Upper lobe of left lung (tissue), 6 donors: ENCODE measurements around the gene RARB. TPM values are rescaled to one million over a fixed set of nuclear protein-coding genes. Genes with fewer than 3 reads are reported as not detected.

Source experiments
- ATAC-seq, 2 donors: fragments of 200-7000 bp; cut with Tn5 transposase; one replicate each; pipeline ENCODE4 v1.9.1; 2022; ENCODE audit warnings: mild to moderate bottlenecking in 2 of 2, moderate library complexity in 2 of 2; ENCODE audit not compliant: low FRiP score in 2 of 2
- DNase-seq, 2 donors: peaks; one replicate each; pipeline ENCODE4 v3.0.0-alpha.2; 2019 to 2020
- H3K27ac ChIP-seq, 4 donors: fragments of 200-600 bp; sonication (generic); one replicate each; pipeline ENCODE4 v1.5.1; 2016 to 2019
- H3K27me3 ChIP-seq, 4 donors: fragments of 200-600 bp; sonication (generic); one replicate each; pipeline ENCODE4 v1.5.1; 2017 to 2019
- H3K36me3 ChIP-seq, 4 donors: fragments of 200-600 bp; sonication (generic); one replicate each; pipeline ENCODE4 v1.5.1; 2016 to 2019
- H3K4me1 ChIP-seq, 4 donors: fragments of 200-600 bp; sonication (generic); one replicate each; pipeline ENCODE4 v1.5.1; 2018 to 2019
- H3K4me3 ChIP-seq, 4 donors: fragments of 200-600 bp; sonication (generic); one replicate each; pipeline ENCODE4 v1.5.1; 2017 to 2019; ENCODE audit warnings: mild to moderate bottlenecking in 2 of 4, moderate library complexity in 1 of 4
- H3K9me3 ChIP-seq, 4 donors: fragments of 200-600 bp; sonication (generic); one replicate each; pipeline ENCODE4 v1.5.1; 2018 to 2019
- CTCF ChIP-seq, 6 experiments: fragments of 450-650 bp in 4 of 6; fragments of 200-600 bp in 2 of 6; sonication (generic) in 2 of 6; IDR thresholded peaks; one replicate each; pipeline ENCODE4 v1.5.1; 2016 to 2019; ENCODE audit warnings: antibody characterized with exemption in 6 of 6
- EP300 ChIP-seq, 4 donors: sonication (generic); formaldehyde crosslinking; IDR thresholded peaks; one replicate each; pipeline ENCODE4 v1.5.1; 2017; ENCODE audit warnings: antibody characterized with exemption in 4 of 4, control low read depth in 2 of 4
- POLR2A ChIP-seq, 4 donors: fragments of 450-650 bp; IDR thresholded peaks; one replicate each; pipeline ENCODE4 v1.5.1; 2016 to 2017; ENCODE audit warnings: antibody characterized with exemption in 4 of 4, mild to moderate bottlenecking in 2 of 4
- POLR2AphosphoS5 ChIP-seq, 2 donors: sonication (generic); formaldehyde crosslinking; IDR thresholded peaks; one replicate each; pipeline ENCODE4 v1.5.1; 2017; ENCODE audit warnings: antibody characterized with exemption in 2 of 2
- WGBS, 2 donors: methylation state at CpG; one replicate each; pipeline ENCODE4 v1.1.5; 2017 to 2018; 5-methylcytosine and 5-hydroxymethylcytosine counted together
- total RNA-seq, 6 donors: library from RNA; depleted of rRNA in 4 of 6; stranded (reverse); fragments of >200 nt in 4 of 6; gene quantifications; one replicate each; pipeline versions ENCODE4 v1.1.0 to v1.2.1, GENCODE V29; 2016 to 2021
- donor health status: DM: no; HTN: no; CAD: no; lungs with moderate emphysema.
- donor health status: DM: no; HTN: yes; CAD: no; lungs with severe emphysema.

Gene RARB
- total RNA-seq, 6 donors from 2014 or later: 3.9 to 15.4 (median 6.4) TPM

GRCh38 chr3:25527336-25527735 is 99.3 kb downstream of the RARB start:
- H3K9me3 ChIP-seq: no peaks in the 10 kb centered on the region
- H3K27ac ChIP-seq: no peak overlapping the region
- no peaks in the 10 kb centered on the region for H3K4me1 ChIP-seq
- no peaks in the 10 kb centered on the region for H3K36me3 ChIP-seq
- no peak overlapping the region for H3K4me3 ChIP-seq
- ATAC-seq (no peak), DNase-seq (no peak)
- no peaks in the 10 kb centered on the region for H3K27me3 ChIP-seq
- 75 to 83% methylated on average over 3 of the region's 3 CpGs for WGBS, 2 donors
- TF ChIP-seq CTCF (IDR thresholded peaks at IDR 0.05) (no peak), POLR2AphosphoS5 (IDR thresholded peaks at IDR 0.05) (no peak), POLR2A (IDR thresholded peaks at IDR 0.05) (no peak), EP300 (IDR thresholded peaks at IDR 0.05) (no peak)

- DNase-seq: no peak
Measured at GRCh38 chr3:25527801-25528200, 99.7 kb downstream of the RARB start.

DNA sequence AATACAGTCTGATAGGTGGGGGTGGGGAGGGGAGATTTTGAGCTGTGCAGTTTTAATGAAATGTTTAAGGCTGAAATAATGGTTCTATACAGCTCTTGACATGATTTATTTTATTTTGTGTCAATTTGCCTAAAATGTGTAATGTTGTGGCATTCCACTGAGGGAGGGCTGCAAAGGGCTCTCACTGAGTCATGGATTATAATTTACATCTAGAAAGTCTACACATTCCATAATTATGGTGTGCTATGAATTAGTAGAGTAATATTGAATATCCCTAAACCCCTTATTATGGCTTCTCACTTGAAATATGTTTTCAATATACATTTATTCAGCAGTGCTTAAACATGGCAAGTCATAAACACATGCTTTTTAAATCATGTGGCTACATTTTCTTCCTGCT is 103.9 kb downstream of the RARB start:
- H3K4me3 ChIP-seq: no peak overlapping the region
- H3K36me3 ChIP-seq: no peaks in the 10 kb centered on the region
- H3K9me3 ChIP-seq: peaks cover 0 to 6% (median 0%) of the 10 kb centered on the region in 4 donors
- DNase-seq (no peak), ATAC-seq (no peak)
- H3K4me1 ChIP-seq: no peaks in the 10 kb centered on the region
- TF ChIP-seq POLR2AphosphoS5 (IDR thresholded peaks at IDR 0.05): no peak
- no peak for TF ChIP-seq EP300 (IDR thresholded peaks at IDR 0.05)
- no peak for TF ChIP-seq CTCF (IDR thresholded peaks at IDR 0.05)
- TF ChIP-seq POLR2A (IDR thresholded peaks at IDR 0.05): no peak
- no peaks in the 10 kb centered on the region for H3K27me3 ChIP-seq
- H3K27ac ChIP-seq: no peak overlapping the region

More at GRCh38 chr3:25527801-25528200, 99.7 kb downstream of the RARB start:
- Histone ChIP-seq H3K27me3 (no peaks in the 10 kb centered on the region), H3K9me3 (peaks cover 0 to 4% (median 0%) of the 10 kb centered on the region in 4 donors), H3K4me1 (no peaks in the 10 kb centered on the region), H3K4me3 (no peak overlapping the region), H3K27ac (no peak overlapping the region), H3K36me3 (no peaks in the 10 kb centered on the region)
- TF ChIP-seq CTCF (IDR thresholded peaks at IDR 0.05): no peak
- TF ChIP-seq EP300 (IDR thresholded peaks at IDR 0.05): no peak
- no peak for TF ChIP-seq POLR2A (IDR thresholded peaks at IDR 0.05)
- TF ChIP-seq POLR2AphosphoS5 (IDR thresholded peaks at IDR 0.05): no peak
- no peak for ATAC-seq
- WGBS, 2 donors: 57 to 60% methylated on average over 4 of the region's 4 CpGs

DNA sequence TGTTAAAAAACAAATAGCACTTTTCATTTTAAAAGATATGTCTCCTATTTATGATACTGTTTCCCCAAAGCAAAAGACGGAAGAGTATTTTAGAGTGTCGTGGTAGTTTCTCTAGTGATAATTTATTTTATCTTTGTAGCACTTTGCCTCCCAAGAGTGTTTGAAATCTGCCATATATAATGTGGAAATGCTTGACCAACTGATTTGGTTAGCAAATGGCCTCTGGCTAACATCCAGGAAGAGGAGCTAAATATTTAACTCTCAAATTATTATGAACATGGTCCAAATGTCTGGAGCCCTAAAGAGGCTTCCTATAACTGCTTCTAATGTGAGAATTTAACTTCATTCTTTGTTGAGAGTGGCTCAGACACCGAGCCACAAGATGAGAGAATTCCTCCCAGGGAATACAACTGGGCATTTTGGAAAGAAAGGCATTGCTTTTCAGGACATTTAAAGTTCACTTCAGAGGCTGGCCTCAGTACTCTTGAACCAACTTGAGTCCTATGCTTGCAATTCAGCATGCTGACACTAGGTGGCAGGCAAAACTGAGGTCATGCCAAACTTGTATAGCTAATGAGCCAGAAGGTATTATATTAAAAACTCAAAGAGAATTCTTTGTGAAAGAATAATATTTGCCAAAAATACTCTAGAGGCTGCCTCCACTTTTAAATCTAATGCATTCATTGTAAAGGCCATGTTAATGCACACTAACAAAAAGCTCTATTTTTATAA is 104.5 kb downstream of the RARB start:
- 81 to 86% methylated on average over 3 of the region's 3 CpGs for WGBS, 2 donors
- no peak overlapping the region for H3K4me3 ChIP-seq
- no peak for DNase-seq

More for the DNA sequence above, 104.5 kb downstream of the RARB start:
- no peaks in the 10 kb centered on the region for H3K36me3 ChIP-seq
- TF ChIP-seq CTCF (IDR thresholded peaks at IDR 0.05): peak in 3 of 6 experiments; percentile 15 to 22 (median 22)
- no peak for TF ChIP-seq POLR2A (IDR thresholded peaks at IDR 0.05)
- TF ChIP-seq EP300 (IDR thresholded peaks at IDR 0.05): no peak
- TF ChIP-seq POLR2AphosphoS5 (IDR thresholded peaks at IDR 0.05): no peak
- no peak for ATAC-seq
- no peaks in the 10 kb centered on the region for H3K4me1 ChIP-seq
- peaks cover 0 to 6% (median 0%) of the 10 kb centered on the region in 4 donors for H3K9me3 ChIP-seq
- H3K27ac ChIP-seq: no peak overlapping the region
- no peaks in the 10 kb centered on the region for H3K27me3 ChIP-seq
